Adrenal gland (tissue), 5 donors: Measurements from ENCODE around the gene CELF2.

ENCODE experiments used
- POLR2A ChIP-seq, 2 donors: fragments of 450-650 bp; IDR thresholded peaks; one replicate each; pipeline ENCODE4 v1.6.1; 2017; ENCODE audit warnings: antibody characterized with exemption in 2 of 2, mild to moderate bottlenecking in 2 of 2, moderate library complexity in 1 of 2
- TF ChIP-seq, protein P1 (sequence below), 6 experiments: fragments of 450-650 bp in 4 of 6; fragments of 200-600 bp in 2 of 6; sonication (generic) in 1 of 6; IDR thresholded peaks; 1 replicate in 5 of 6; 2 replicates in 1 of 6; pipeline versions ENCODE4 v1.5.1 to v1.8.0; 2016 to 2021; ENCODE audit warnings: antibody characterized with exemption in 6 of 6, mild to moderate bottlenecking in 2 of 6, moderate library complexity in 1 of 6
- donor health status: DM: no; HTN: no; CAD: no.

DNA sequence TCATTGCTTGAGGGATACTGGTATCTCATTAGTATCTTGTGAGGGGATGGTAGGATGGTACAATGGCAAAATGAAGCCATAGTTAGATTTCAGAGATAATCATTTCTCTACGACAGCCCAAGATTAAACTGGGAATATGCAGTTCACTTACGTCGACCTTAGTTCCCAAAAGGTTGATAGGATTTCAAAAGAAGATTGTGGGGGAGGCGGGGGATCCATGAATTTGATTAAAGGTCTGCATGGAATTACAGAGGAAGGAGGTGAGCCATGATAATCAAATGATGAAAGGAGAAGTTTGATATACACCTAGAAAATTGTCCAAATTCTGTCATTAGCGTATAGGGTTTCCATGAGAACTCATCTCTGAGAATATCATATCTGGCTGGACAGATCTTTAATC, 206.6 kb downstream of the CELF2 start:
- TF ChIP-seq, protein P1, sequence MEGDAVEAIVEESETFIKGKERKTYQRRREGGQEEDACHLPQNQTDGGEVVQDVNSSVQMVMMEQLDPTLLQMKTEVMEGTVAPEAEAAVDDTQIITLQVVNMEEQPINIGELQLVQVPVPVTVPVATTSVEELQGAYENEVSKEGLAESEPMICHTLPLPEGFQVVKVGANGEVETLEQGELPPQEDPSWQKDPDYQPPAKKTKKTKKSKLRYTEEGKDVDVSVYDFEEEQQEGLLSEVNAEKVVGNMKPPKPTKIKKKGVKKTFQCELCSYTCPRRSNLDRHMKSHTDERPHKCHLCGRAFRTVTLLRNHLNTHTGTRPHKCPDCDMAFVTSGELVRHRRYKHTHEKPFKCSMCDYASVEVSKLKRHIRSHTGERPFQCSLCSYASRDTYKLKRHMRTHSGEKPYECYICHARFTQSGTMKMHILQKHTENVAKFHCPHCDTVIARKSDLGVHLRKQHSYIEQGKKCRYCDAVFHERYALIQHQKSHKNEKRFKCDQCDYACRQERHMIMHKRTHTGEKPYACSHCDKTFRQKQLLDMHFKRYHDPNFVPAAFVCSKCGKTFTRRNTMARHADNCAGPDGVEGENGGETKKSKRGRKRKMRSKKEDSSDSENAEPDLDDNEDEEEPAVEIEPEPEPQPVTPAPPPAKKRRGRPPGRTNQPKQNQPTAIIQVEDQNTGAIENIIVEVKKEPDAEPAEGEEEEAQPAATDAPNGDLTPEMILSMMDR (IDR thresholded peaks at IDR 0.05) = no peak
- no peak for TF ChIP-seq POLR2A (IDR thresholded peaks at IDR 0.05)
